Upper lobe of left lung (tissue), 6 donors: Measurements from ENCODE around the gene BCDIN3D. TPM values are rescaled to one million over a fixed set of nuclear protein-coding genes. Genes with fewer than 3 reads are reported as not detected.

Source experiments
- ATAC-seq, 2 donors: fragments of 200-7000 bp; cut with Tn5 transposase; one replicate each; pipeline ENCODE4 v1.9.1; 2022; ENCODE audit warnings: mild to moderate bottlenecking in 2 of 2, moderate library complexity in 2 of 2; ENCODE audit not compliant: low FRiP score in 2 of 2
- DNase-seq, 2 donors: peaks; one replicate each; pipeline ENCODE4 v3.0.0-alpha.2; 2019 to 2020
- H3K27ac ChIP-seq, 4 donors: fragments of 200-600 bp; sonication (generic); one replicate each; pipeline ENCODE4 v1.5.1; 2016 to 2019
- H3K27me3 ChIP-seq, 4 donors: fragments of 200-600 bp; sonication (generic); one replicate each; pipeline ENCODE4 v1.5.1; 2017 to 2019
- H3K36me3 ChIP-seq, 4 donors: fragments of 200-600 bp; sonication (generic); one replicate each; pipeline ENCODE4 v1.5.1; 2016 to 2019
- H3K4me1 ChIP-seq, 4 donors: fragments of 200-600 bp; sonication (generic); one replicate each; pipeline ENCODE4 v1.5.1; 2018 to 2019
- H3K4me3 ChIP-seq, 4 donors: fragments of 200-600 bp; sonication (generic); one replicate each; pipeline ENCODE4 v1.5.1; 2017 to 2019; ENCODE audit warnings: mild to moderate bottlenecking in 2 of 4, moderate library complexity in 1 of 4
- H3K9me3 ChIP-seq, 4 donors: fragments of 200-600 bp; sonication (generic); one replicate each; pipeline ENCODE4 v1.5.1; 2018 to 2019
- CTCF ChIP-seq, 6 experiments: fragments of 450-650 bp in 4 of 6; fragments of 200-600 bp in 2 of 6; sonication (generic) in 2 of 6; IDR thresholded peaks; one replicate each; pipeline ENCODE4 v1.5.1; 2016 to 2019; ENCODE audit warnings: antibody characterized with exemption in 6 of 6
- EP300 ChIP-seq, 4 donors: sonication (generic); formaldehyde crosslinking; IDR thresholded peaks; one replicate each; pipeline ENCODE4 v1.5.1; 2017; ENCODE audit warnings: antibody characterized with exemption in 4 of 4, control low read depth in 2 of 4
- POLR2A ChIP-seq, 4 donors: fragments of 450-650 bp; IDR thresholded peaks; one replicate each; pipeline ENCODE4 v1.5.1; 2016 to 2017; ENCODE audit warnings: antibody characterized with exemption in 4 of 4, mild to moderate bottlenecking in 2 of 4
- POLR2AphosphoS5 ChIP-seq, 2 donors: sonication (generic); formaldehyde crosslinking; IDR thresholded peaks; one replicate each; pipeline ENCODE4 v1.5.1; 2017; ENCODE audit warnings: antibody characterized with exemption in 2 of 2
- WGBS, 2 donors: methylation state at CpG; one replicate each; pipeline ENCODE4 v1.1.5; 2017 to 2018; 5-methylcytosine and 5-hydroxymethylcytosine counted together
- total RNA-seq, 6 donors: library from RNA; depleted of rRNA in 4 of 6; stranded (reverse); fragments of >200 nt in 4 of 6; gene quantifications; one replicate each; pipeline versions ENCODE4 v1.1.0 to v1.2.1, GENCODE V29; 2016 to 2021
- donor health status: DM: no; HTN: no; CAD: no; lungs with moderate emphysema.
- donor health status: DM: no; HTN: yes; CAD: no; lungs with severe emphysema.

BCDIN3D gene
- 1 to 10 TPM in 5 of 6 donors, under 1 TPM in 1; 0.44 to 4.9 (median 4.2) TPM for total RNA-seq

GRCh38 chr12:49842519-49843352 is at the start of gene BCDIN3D:
Gene BCDIN3D, minus strand, starts transcription at chr12:49843106. Its CDS starts 19 bp downstream, at chr12:49843087.
- H3K4me1 ChIP-seq = peaks cover 7 to 29% (median 14%) of the 10 kb centered on the region in 4 donors
- TF ChIP-seq CTCF (IDR thresholded peaks at IDR 0.05) (no peak), POLR2AphosphoS5 (IDR thresholded peaks at IDR 0.05) (peak; percentile 89 to 94), POLR2A (IDR thresholded peaks at IDR 0.05) (peak; percentile 45 to 88 (median 59))
- WGBS, 2 donors = 1 to 11% methylated on average over 5 to 55 of the region's 55 CpGs
- no peaks in the 10 kb centered on the region for H3K36me3 ChIP-seq
- H3K27me3 ChIP-seq = no peaks in the 10 kb centered on the region
- DNase-seq (peak; percentile 95 to 98), ATAC-seq (peak; percentile 98 to 99)
- peak within 1 kb of the TSS; percentile 89 to 92 (median 92) for H3K27ac ChIP-seq
- no peaks in the 10 kb centered on the region for H3K9me3 ChIP-seq
- peak within 1 kb of the TSS; percentile 57 to 76 (median 70) for H3K4me3 ChIP-seq

- TF ChIP-seq POLR2A (IDR thresholded peaks at IDR 0.05) (no peak), POLR2AphosphoS5 (IDR thresholded peaks at IDR 0.05) (no peak), CTCF (IDR thresholded peaks at IDR 0.05) (no peak), EP300 (IDR thresholded peaks at IDR 0.05) (no peak)
- H3K27me3 ChIP-seq = no peaks in the 10 kb centered on the region
- H3K9me3 ChIP-seq = no peaks in the 10 kb centered on the region
- ATAC-seq (no peak), DNase-seq (no peak)
- 76 to 78% methylated on average over 10 of the region's 10 CpGs for WGBS, 2 donors
- no peak overlapping the region for H3K4me3 ChIP-seq
- no peaks in the 10 kb centered on the region for H3K4me1 ChIP-seq
- no peak overlapping the region for H3K27ac ChIP-seq
- H3K36me3 ChIP-seq = no peaks in the 10 kb centered on the region
These were observed 49.3 kb upstream of the BCDIN3D start for GRCh38 chr12:49892084-49892731.

- ATAC-seq = no peak
- H3K27ac ChIP-seq = no peak overlapping the region
These were observed 48.6 kb upstream of the BCDIN3D start for GRCh38 chr12:49891476-49891875.

GRCh38 chr12:49891012-49891411 is 48.1 kb upstream of the BCDIN3D start:
- H3K27ac ChIP-seq = no peak overlapping the region
- 63 to 88% methylated on average over 1 to 2 of the region's 2 CpGs for WGBS, 2 donors
- H3K9me3 ChIP-seq = no peaks in the 10 kb centered on the region
- no peaks in the 10 kb centered on the region for H3K4me1 ChIP-seq
- H3K4me3 ChIP-seq = no peak overlapping the region
- H3K36me3 ChIP-seq = no peaks in the 10 kb centered on the region
- no peak for ATAC-seq
- TF ChIP-seq CTCF (IDR thresholded peaks at IDR 0.05) (no peak), POLR2A (IDR thresholded peaks at IDR 0.05) (no peak), POLR2AphosphoS5 (IDR thresholded peaks at IDR 0.05) (no peak), EP300 (IDR thresholded peaks at IDR 0.05) (no peak)
- H3K27me3 ChIP-seq = no peaks in the 10 kb centered on the region
- DNase-seq = no peak

More at GRCh38 chr12:49891476-49891875, 48.6 kb upstream of the BCDIN3D start:
- H3K27me3 ChIP-seq = no peaks in the 10 kb centered on the region
- H3K36me3 ChIP-seq = no peaks in the 10 kb centered on the region
- TF ChIP-seq POLR2AphosphoS5 (IDR thresholded peaks at IDR 0.05) (no peak), CTCF (IDR thresholded peaks at IDR 0.05) (no peak), POLR2A (IDR thresholded peaks at IDR 0.05) (no peak), EP300 (IDR thresholded peaks at IDR 0.05) (no peak)
- DNase-seq = no peak
- H3K9me3 ChIP-seq = no peaks in the 10 kb centered on the region
- H3K4me3 ChIP-seq = no peak overlapping the region
- 74 to 75% methylated on average over 6 of the region's 6 CpGs for WGBS, 2 donors
- H3K4me1 ChIP-seq = no peaks in the 10 kb centered on the region
